SK-N-MC (cell line): Measurements from ENCODE around the gene BTLA.
"Not testable (repeated sequence)": the region's sequence is repeated elsewhere in the genome, so short reads cannot be mapped to it uniquely, and the experiment has no call there.

Source experiments
- EZH2 ChIP-seq: fragments of 200-600 bp; sonication (generic); IDR thresholded peaks from one replicate; pipeline ENCODE4 v1.6.1; 2017; ENCODE audit warnings: antibody characterized with exemption
- FOXP2 ChIP-seq: optimal IDR thresholded peaks from 2 replicates; pipeline ENCODE3; 2011; ENCODE audit warnings: mild to moderate bottlenecking, moderate library complexity; ENCODE audit not compliant: insufficient read depth; ENCODE audit errors: extremely low read length, control extremely low read depth
- POLR2AphosphoS5 ChIP-seq: IDR thresholded peaks from 2 replicates; pipeline ENCODE4 v1.6.1; 2012; ENCODE audit warnings: mild to moderate bottlenecking, low read depth, low read length, borderline replicate concordance

DNA sequence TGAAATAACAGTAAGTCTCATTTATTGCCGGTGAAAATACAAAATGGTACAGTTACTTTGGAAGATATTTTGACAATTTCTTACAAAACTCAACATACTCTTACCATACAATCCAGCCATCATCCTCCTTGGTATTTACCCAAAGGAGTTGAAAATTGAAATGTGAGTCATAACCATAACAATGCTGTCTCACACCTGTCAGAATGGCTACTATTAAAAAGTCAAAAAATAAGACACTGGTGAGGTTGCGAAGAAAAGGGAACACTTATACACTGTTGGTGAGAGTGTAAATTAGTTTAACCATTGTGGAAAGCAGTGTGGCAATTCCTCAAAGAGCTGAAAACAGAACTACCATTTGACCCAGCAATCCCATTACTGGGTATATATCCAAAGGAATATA is 37.5 kb downstream of the BTLA start:
- not testable (repeated sequence) for TF ChIP-seq POLR2AphosphoS5, EZH2, FOXP2
